Measurements from ENCODE around the gene RSRC1.

RSRC1 gene

GRCh38 chr3:158165730-158166129 lies 55.8 kb downstream of the RSRC1 start:
- DNase-seq (ENCODE audit: insufficient read length, low spot score) (no peak), FAIRE-seq (no peak)
- TF ChIP-seq PAX5 (IDR thresholded peaks at IDR 0.05; ENCODE audit: insufficient read depth, low read length, severe bottlenecking) (no peak), TAF1 (IDR thresholded peaks at IDR 0.05; ENCODE audit: low read depth, low read length) (no peak), POU2F2 (IDR thresholded peaks at IDR 0.05; ENCODE audit: low read depth, low read length) (no peak), POLR2AphosphoS5 (IDR thresholded peaks at IDR 0.05; ENCODE audit: low read depth, low read length) (no peak), SPI1 (IDR thresholded peaks at IDR 0.05; ENCODE audit: low read depth, low read length) (no peak), POLR2A (IDR thresholded peaks at IDR 0.05; ENCODE audit: low read depth, low read length) (no peak)

GRCh38 chr3:158166223-158166622 lies 56.3 kb downstream of the RSRC1 start:
- DNase-seq (ENCODE audit: insufficient read length, low spot score), result no peak
- no peak for FAIRE-seq
- TF ChIP-seq TAF1 (IDR thresholded peaks at IDR 0.05; ENCODE audit: low read depth, low read length), result no peak
- no peak for TF ChIP-seq POLR2AphosphoS5 (IDR thresholded peaks at IDR 0.05; ENCODE audit: low read depth, low read length)
- no peak for TF ChIP-seq PAX5 (IDR thresholded peaks at IDR 0.05; ENCODE audit: insufficient read depth, low read length, severe bottlenecking)
- no peak for TF ChIP-seq SPI1 (IDR thresholded peaks at IDR 0.05; ENCODE audit: low read depth, low read length)
- TF ChIP-seq POU2F2 (IDR thresholded peaks at IDR 0.05; ENCODE audit: low read depth, low read length), result no peak
- TF ChIP-seq POLR2A (IDR thresholded peaks at IDR 0.05; ENCODE audit: low read depth, low read length), result no peak

GRCh38 chr3:158167737-158168557 lies 58.1 kb downstream of the RSRC1 start:
- DNase-seq (ENCODE audit: insufficient read length, low spot score) (no peak), FAIRE-seq (no peak)
- TF ChIP-seq POU2F2 (IDR thresholded peaks at IDR 0.05; ENCODE audit: low read depth, low read length), result no peak
- no peak for TF ChIP-seq SPI1 (IDR thresholded peaks at IDR 0.05; ENCODE audit: low read depth, low read length)
- no peak for TF ChIP-seq POLR2AphosphoS5 (IDR thresholded peaks at IDR 0.05; ENCODE audit: low read depth, low read length)
- TF ChIP-seq POLR2A (IDR thresholded peaks at IDR 0.05; ENCODE audit: low read depth, low read length), result no peak
- TF ChIP-seq PAX5 (IDR thresholded peaks at IDR 0.05; ENCODE audit: insufficient read depth, low read length, severe bottlenecking), result no peak
- TF ChIP-seq TAF1 (IDR thresholded peaks at IDR 0.05; ENCODE audit: low read depth, low read length), result no peak

- no peak for FAIRE-seq
- no peak for DNase-seq (ENCODE audit: insufficient read length, low spot score)
- TF ChIP-seq POLR2AphosphoS5 (IDR thresholded peaks at IDR 0.05; ENCODE audit: low read depth, low read length) (no peak), POLR2A (IDR thresholded peaks at IDR 0.05; ENCODE audit: low read depth, low read length) (no peak), SPI1 (IDR thresholded peaks at IDR 0.05; ENCODE audit: low read depth, low read length) (no peak), POU2F2 (IDR thresholded peaks at IDR 0.05; ENCODE audit: low read depth, low read length) (no peak)
Measured at GRCh38 chr3:158169091-158169491, 59.2 kb downstream of the RSRC1 start.

- TF ChIP-seq SPI1 (IDR thresholded peaks at IDR 0.05; ENCODE audit: low read depth, low read length), result no peak
- no peak for TF ChIP-seq TAF1 (IDR thresholded peaks at IDR 0.05; ENCODE audit: low read depth, low read length)
- no peak for TF ChIP-seq PAX5 (IDR thresholded peaks at IDR 0.05; ENCODE audit: insufficient read depth, low read length, severe bottlenecking)
- no peak for TF ChIP-seq POLR2AphosphoS5 (IDR thresholded peaks at IDR 0.05; ENCODE audit: low read depth, low read length)
- TF ChIP-seq POU2F2 (IDR thresholded peaks at IDR 0.05; ENCODE audit: low read depth, low read length), result no peak
- TF ChIP-seq POLR2A (IDR thresholded peaks at IDR 0.05; ENCODE audit: low read depth, low read length), result no peak
- DNase-seq (ENCODE audit: insufficient read length, low spot score) (no peak), FAIRE-seq (no peak)
Measured at GRCh38 chr3:158181096-158181495, 71.2 kb downstream of the RSRC1 start.

GRCh38 chr3:158185711-158186110 lies 75.8 kb downstream of the RSRC1 start:
- no peak for DNase-seq (ENCODE audit: insufficient read length, low spot score)
- FAIRE-seq, result no peak
- no peak for TF ChIP-seq POLR2AphosphoS5 (IDR thresholded peaks at IDR 0.05; ENCODE audit: low read depth, low read length)

- DNase-seq (ENCODE audit: insufficient read length, low spot score) (no peak), FAIRE-seq (no peak)
- no peak for TF ChIP-seq POLR2AphosphoS5 (IDR thresholded peaks at IDR 0.05; ENCODE audit: low read depth, low read length)
- no peak for TF ChIP-seq POLR2A (IDR thresholded peaks at IDR 0.05; ENCODE audit: low read depth, low read length)
- no peak for TF ChIP-seq SPI1 (IDR thresholded peaks at IDR 0.05; ENCODE audit: low read depth, low read length)
- no peak for TF ChIP-seq TAF1 (IDR thresholded peaks at IDR 0.05; ENCODE audit: low read depth, low read length)
- no peak for TF ChIP-seq POU2F2 (IDR thresholded peaks at IDR 0.05; ENCODE audit: low read depth, low read length)
- TF ChIP-seq PAX5 (IDR thresholded peaks at IDR 0.05; ENCODE audit: insufficient read depth, low read length, severe bottlenecking), result no peak
Measured at GRCh38 chr3:158200955-158201354, 91.1 kb downstream of the RSRC1 start.

- TF ChIP-seq SPI1 (IDR thresholded peaks at IDR 0.05; ENCODE audit: low read depth, low read length) (no peak), POLR2A (IDR thresholded peaks at IDR 0.05; ENCODE audit: low read depth, low read length) (no peak), POLR2AphosphoS5 (IDR thresholded peaks at IDR 0.05; ENCODE audit: low read depth, low read length) (no peak), TAF1 (IDR thresholded peaks at IDR 0.05; ENCODE audit: low read depth, low read length) (no peak), POU2F2 (IDR thresholded peaks at IDR 0.05; ENCODE audit: low read depth, low read length) (no peak)
- FAIRE-seq, result no peak
- DNase-seq (ENCODE audit: insufficient read length, low spot score), result no peak
Measured at GRCh38 chr3:158205324-158205723, 95.4 kb downstream of the RSRC1 start.

- FAIRE-seq, result no peak
- DNase-seq (ENCODE audit: insufficient read length, low spot score), result no peak
Measured at GRCh38 chr3:158205994-158206393, 96.1 kb downstream of the RSRC1 start.

GRCh38 chr3:158210067-158210466 lies 100.2 kb downstream of the RSRC1 start:
- no peak for TF ChIP-seq POLR2AphosphoS5 (IDR thresholded peaks at IDR 0.05; ENCODE audit: low read depth, low read length)
- no peak for TF ChIP-seq SPI1 (IDR thresholded peaks at IDR 0.05; ENCODE audit: low read depth, low read length)
- TF ChIP-seq POU2F2 (IDR thresholded peaks at IDR 0.05; ENCODE audit: low read depth, low read length), result no peak
- TF ChIP-seq TAF1 (IDR thresholded peaks at IDR 0.05; ENCODE audit: low read depth, low read length), result no peak
- no peak for TF ChIP-seq PAX5 (IDR thresholded peaks at IDR 0.05; ENCODE audit: insufficient read depth, low read length, severe bottlenecking)
- no peak for TF ChIP-seq POLR2A (IDR thresholded peaks at IDR 0.05; ENCODE audit: low read depth, low read length)
- DNase-seq (ENCODE audit: insufficient read length, low spot score) (no peak), FAIRE-seq (no peak)

More at GRCh38 chr3:158205994-158206393, 96.1 kb downstream of the RSRC1 start:
- TF ChIP-seq POLR2AphosphoS5 (IDR thresholded peaks at IDR 0.05; ENCODE audit: low read depth, low read length) (no peak), SPI1 (IDR thresholded peaks at IDR 0.05; ENCODE audit: low read depth, low read length) (no peak), POU2F2 (IDR thresholded peaks at IDR 0.05; ENCODE audit: low read depth, low read length) (no peak), PAX5 (IDR thresholded peaks at IDR 0.05; ENCODE audit: insufficient read depth, low read length, severe bottlenecking) (no peak), TAF1 (IDR thresholded peaks at IDR 0.05; ENCODE audit: low read depth, low read length) (no peak)
